A673 (cell line): ENCODE measurements around the gene MAGI1. TPM values are rescaled to one million over a fixed set of nuclear protein-coding genes. Genes with fewer than 3 reads are reported as not detected.

Source experiments
- BruUV-seq: library from RNA; stranded (reverse); fragments of 400-500 nt; replicated peaks from 2 replicates; lab custom pipeline; 2021; lab: Mats Ljungman, UMichigan
- CTCF ChIA-PET: fragments of 300-600 bp; sonication (Branson Sonifier 250); formaldehyde crosslinking; loops from one replicate; lab custom pipeline; 2022; ENCODE audit warnings: antibody characterized with exemption; lab: Charles Lee
- POLR2A ChIA-PET: fragments of 300-600 bp; sonication (Branson Sonifier 250); formaldehyde crosslinking; loops from one replicate; lab custom pipeline; 2022; ENCODE audit warnings: antibody characterized with exemption; ENCODE audit not compliant: low non-redundant PET; lab: Charles Lee
- DNase-seq: peaks from one replicate; pipeline ENCODE4 v3.0.0-alpha.2; 2015; ENCODE audit warnings: low spot score
- H3K27ac ChIP-seq: fragments of 200-600 bp; sonication (generic); 2 replicates; pipeline ENCODE4 v1.5.1; 2016; ENCODE audit warnings: mixed run types, low read depth, mild to moderate bottlenecking, mixed read lengths, antibody characterized with exemption, low read length; ENCODE audit not compliant: poor library complexity, severe bottlenecking
- H3K27me3 ChIP-seq: fragments of 200-600 bp; sonication (generic); replicated peaks from 2 replicates; pipeline ENCODE4 v1.6.1; 2017; ENCODE audit warnings: mixed run types, low read depth, mild to moderate bottlenecking, mixed read lengths, antibody characterized with exemption, low read length; ENCODE audit not compliant: insufficient read depth, poor library complexity
- H3K36me3 ChIP-seq: fragments of 200-600 bp; sonication (generic); 2 replicates; pipeline ENCODE4 v1.6.1; 2016; ENCODE audit warnings: mixed run types, mild to moderate bottlenecking, mixed read lengths, antibody characterized with exemption, low read length; ENCODE audit not compliant: insufficient read depth, poor library complexity, severe bottlenecking
- H3K4me1 ChIP-seq: fragments of 200-600 bp; sonication (generic); 2 replicates; pipeline ENCODE4 v1.6.1; 2017; ENCODE audit warnings: mixed run types, mild to moderate bottlenecking, mixed read lengths, antibody characterized with exemption, low read length; ENCODE audit not compliant: insufficient read depth, poor library complexity, severe bottlenecking
- H3K4me3 ChIP-seq: fragments of 200-600 bp; sonication (generic); 2 replicates; pipeline ENCODE4 v1.5.1; 2016; ENCODE audit warnings: low read depth, mixed run types, mild to moderate bottlenecking, mixed read lengths, low read length; ENCODE audit not compliant: poor library complexity, severe bottlenecking
- H3K9me3 ChIP-seq: fragments of 200-600 bp; sonication (generic); 2 replicates; pipeline ENCODE4 v1.6.1; 2016; ENCODE audit warnings: mixed run types, low read depth, mild to moderate bottlenecking, mixed read lengths, antibody characterized with exemption, low read length; ENCODE audit not compliant: poor library complexity, severe bottlenecking
- CTCF ChIP-seq: fragments of 300-800, 200-600 bp; sonication (generic); conservative IDR thresholded peaks from 2 replicates; pipeline ENCODE4 v1.5.1; 2017; ENCODE audit warnings: low read depth, mild to moderate bottlenecking, antibody characterized with exemption, low read length, moderate library complexity, mixed read lengths
- EZH2 ChIP-seq: fragments of 200-600 bp; sonication (generic); IDR thresholded peaks from 2 replicates; pipeline ENCODE4 v1.6.1; 2017; ENCODE audit warnings: borderline replicate concordance, low read depth, mild to moderate bottlenecking, mixed read lengths, antibody characterized with exemption, low read length; ENCODE audit not compliant: poor library complexity, severe bottlenecking
- intact Hi-C: fragments of 100-400 bp; cut with micrococcal nuclease; formaldehyde crosslinking; loops from one replicate; pipeline ENCODE4 v1.10.0; 2022; ENCODE audit not compliant: unreplicated experiment
- total RNA-seq: library from RNA; stranded (reverse); gene quantifications from 2 replicates; pipeline ENCODE4 v1.2.3, GENCODE V29; 2021

The MAGI1 gene
- total RNA-seq, 1 experiment from 2014 or later, result 30.5 TPM

- no TSS peak for BruUV-seq
- intact Hi-C loops, result no loop called here
- Histone ChIP-seq H3K9me3 (no peaks in the 10 kb centered on the region), H3K27ac (no peak overlapping the region), H3K36me3 (no peaks in the 10 kb centered on the region), H3K27me3 (no peaks in the 10 kb centered on the region), H3K4me3 (no peak overlapping the region), H3K4me1 (no peaks in the 10 kb centered on the region)
- DNase-seq, result no peak
- ChIA-PET CTCF (no interaction called here), POLR2A (no interaction called here)
- TF ChIP-seq CTCF (no peak), EZH2 (no peak)
Measured at GRCh38 chr3:65526656-65527055, 512.1 kb downstream of the MAGI1 start.

- CTCF ChIA-PET, result no interaction called here
- intact Hi-C loops, result no loop called here
- H3K27me3 ChIP-seq, result no peaks in the 10 kb centered on the region
- BruUV-seq, result no TSS peak
- no peak for TF ChIP-seq EZH2
- TF ChIP-seq CTCF, result no peak
- no peaks in the 10 kb centered on the region for H3K9me3 ChIP-seq
- no peak overlapping the region for H3K4me3 ChIP-seq
- DNase-seq, result no peak
- POLR2A ChIA-PET, result no interaction called here
- H3K36me3 ChIP-seq, result no peaks in the 10 kb centered on the region
- H3K27ac ChIP-seq, result no peak overlapping the region
- no peaks in the 10 kb centered on the region for H3K4me1 ChIP-seq
Measured at GRCh38 chr3:65524584-65524983, 514.1 kb downstream of the MAGI1 start.

- Histone ChIP-seq H3K9me3 (no peaks in the 10 kb centered on the region), H3K4me1 (no peaks in the 10 kb centered on the region), H3K36me3 (no peaks in the 10 kb centered on the region), H3K27ac (no peak overlapping the region), H3K4me3 (no peak overlapping the region), H3K27me3 (no peaks in the 10 kb centered on the region)
- no peak for TF ChIP-seq CTCF
- intact Hi-C loops, result no loop called here
- POLR2A ChIA-PET, result no interaction called here
- BruUV-seq, result no TSS peak
- DNase-seq, result no peak
- CTCF ChIA-PET, result no interaction called here
Measured at GRCh38 chr3:65523878-65524277, 514.8 kb downstream of the MAGI1 start.
